ENCODE measurements around the gene CALU.

CALU gene

GRCh38 chr7:128815289-128815942 lies 76.3 kb downstream of the CALU start:
- H3K4me1 ChIP-seq (ENCODE audit: control insufficient read depth in 5 of 5, insufficient read depth in 5 of 5, low read length in 5 of 5), result peaks cover 0 to 23% (median 6%) of the 10 kb centered on the region in 5 donors
- no peak overlapping the region for H3K9ac ChIP-seq (ENCODE audit: low read length in 5 of 5)
- no peak overlapping the region for H3K27ac ChIP-seq (ENCODE audit: low read depth, low read length)
- H3K27me3 ChIP-seq (ENCODE audit: control insufficient read depth in 5 of 5, insufficient read depth in 4 of 5, low read length in 5 of 5), result no peaks in the 10 kb centered on the region
- H3K4me3 ChIP-seq (ENCODE audit: low read depth in 1 of 5, low read length in 5 of 5), result no peak overlapping the region
- H3K9me3 ChIP-seq (ENCODE audit: control insufficient read depth in 5 of 5, low read length in 5 of 5), result no peaks in the 10 kb centered on the region
- H3K36me3 ChIP-seq (ENCODE audit: control insufficient read depth in 5 of 5, insufficient read depth in 5 of 5, low read length in 5 of 5), result no peaks in the 10 kb centered on the region

- Histone ChIP-seq H3K36me3 (ENCODE audit: control insufficient read depth in 5 of 5, insufficient read depth in 5 of 5, low read length in 5 of 5) (no peaks in the 10 kb centered on the region), H3K4me3 (ENCODE audit: low read depth in 1 of 5, low read length in 5 of 5) (no peak overlapping the region), H3K9me3 (ENCODE audit: control insufficient read depth in 5 of 5, low read length in 5 of 5) (no peaks in the 10 kb centered on the region), H3K9ac (ENCODE audit: low read length in 5 of 5) (no peak overlapping the region), H3K27me3 (ENCODE audit: control insufficient read depth in 5 of 5, insufficient read depth in 4 of 5, low read length in 5 of 5) (no peaks in the 10 kb centered on the region), H3K4me1 (ENCODE audit: control insufficient read depth in 5 of 5, insufficient read depth in 5 of 5, low read length in 5 of 5) (peaks cover 0 to 10% (median 0%) of the 10 kb centered on the region in 5 donors), H3K27ac (ENCODE audit: low read depth, low read length) (no peak overlapping the region)
Observed at GRCh38 chr7:128818694-128819093, 79.5 kb downstream of the CALU start.

All from subcutaneous abdominal adipose tissue (tissue), 5 donors.